ENCODE data around the gene RAPGEF6.

DNA sequence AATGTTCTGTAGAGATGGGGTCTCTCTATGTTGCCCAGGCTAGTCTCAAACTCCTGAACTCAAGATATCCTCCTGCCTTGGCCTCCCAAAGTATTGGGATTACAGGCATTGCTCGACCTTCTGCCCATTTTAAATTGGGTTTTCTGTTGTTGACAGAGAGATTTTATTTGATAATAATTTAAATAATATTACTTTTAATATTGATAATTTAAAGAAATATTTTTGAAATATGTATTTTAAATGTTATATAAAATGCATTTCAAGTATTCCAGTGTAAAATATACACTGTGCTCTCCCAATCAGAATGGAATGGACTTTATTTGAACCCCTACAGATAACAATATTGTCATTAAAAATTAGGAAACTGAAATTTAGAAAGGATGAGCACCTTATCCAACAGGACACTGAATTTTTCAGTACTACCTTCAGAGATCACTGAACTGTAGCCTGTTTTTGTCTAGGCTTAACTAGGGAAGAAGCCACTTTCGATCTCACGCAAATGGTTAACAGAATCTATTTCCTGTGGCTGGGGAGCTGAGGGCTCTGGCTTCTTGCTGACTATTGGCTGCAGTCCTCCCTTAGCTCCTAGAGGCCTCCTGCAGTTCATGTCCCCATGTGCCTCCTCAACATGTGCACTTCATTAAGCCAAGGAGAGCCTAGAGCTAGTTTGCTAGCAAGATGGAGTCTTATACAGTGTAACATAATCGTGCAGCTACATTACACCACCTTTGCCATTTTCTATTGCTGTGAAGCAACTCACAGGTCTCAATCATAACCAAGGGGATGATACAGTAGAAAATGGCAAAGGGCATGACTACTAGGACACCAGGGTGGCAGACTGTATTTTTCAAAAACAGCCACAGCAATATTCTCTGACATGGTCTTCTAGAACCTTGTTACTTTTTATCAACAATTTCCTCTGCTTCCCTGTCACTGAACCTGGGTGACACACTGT is 221.1 kb downstream of the RAPGEF6 start:
- TF ChIP-seq, protein P1, sequence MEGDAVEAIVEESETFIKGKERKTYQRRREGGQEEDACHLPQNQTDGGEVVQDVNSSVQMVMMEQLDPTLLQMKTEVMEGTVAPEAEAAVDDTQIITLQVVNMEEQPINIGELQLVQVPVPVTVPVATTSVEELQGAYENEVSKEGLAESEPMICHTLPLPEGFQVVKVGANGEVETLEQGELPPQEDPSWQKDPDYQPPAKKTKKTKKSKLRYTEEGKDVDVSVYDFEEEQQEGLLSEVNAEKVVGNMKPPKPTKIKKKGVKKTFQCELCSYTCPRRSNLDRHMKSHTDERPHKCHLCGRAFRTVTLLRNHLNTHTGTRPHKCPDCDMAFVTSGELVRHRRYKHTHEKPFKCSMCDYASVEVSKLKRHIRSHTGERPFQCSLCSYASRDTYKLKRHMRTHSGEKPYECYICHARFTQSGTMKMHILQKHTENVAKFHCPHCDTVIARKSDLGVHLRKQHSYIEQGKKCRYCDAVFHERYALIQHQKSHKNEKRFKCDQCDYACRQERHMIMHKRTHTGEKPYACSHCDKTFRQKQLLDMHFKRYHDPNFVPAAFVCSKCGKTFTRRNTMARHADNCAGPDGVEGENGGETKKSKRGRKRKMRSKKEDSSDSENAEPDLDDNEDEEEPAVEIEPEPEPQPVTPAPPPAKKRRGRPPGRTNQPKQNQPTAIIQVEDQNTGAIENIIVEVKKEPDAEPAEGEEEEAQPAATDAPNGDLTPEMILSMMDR (IDR thresholded peaks at IDR 0.05) = no peak
- no peak for TF ChIP-seq POLR2A (IDR thresholded peaks at IDR 0.05)

Measured in right lobe of liver (tissue), 4 donors.